NCI-H2196 (cell line): ENCODE data around the gene TCF7.

ENCODE experiments used
- DNase-seq: peaks from one replicate; lab custom pipeline; 2025; ENCODE audit not compliant: unreplicated experiment; lab: John Stamatoyannopoulos, UW

Gene TCF7

GRCh38 chr5:134129411-134130238, 15.1 kb downstream of the TCF7 start:
- no peak for DNase-seq

- no peak for DNase-seq
These were observed 15.9 kb downstream of the TCF7 start for GRCh38 chr5:134130239-134130945.

- DNase-seq = no peak
These were observed 16.7 kb downstream of the TCF7 start for GRCh38 chr5:134131165-134131564.

- no peak for DNase-seq
These were observed 17.3 kb downstream of the TCF7 start for GRCh38 chr5:134131578-134132350.

- DNase-seq = no peak
These were observed 18.1 kb downstream of the TCF7 start for GRCh38 chr5:134132372-134133187.

GRCh38 chr5:134133188-134133994, 18.9 kb downstream of the TCF7 start:
- DNase-seq = no peak

GRCh38 chr5:134133995-134134541, 19.6 kb downstream of the TCF7 start:
- no peak for DNase-seq

GRCh38 chr5:134135091-134135655, 20.7 kb downstream of the TCF7 start:
- DNase-seq = no peak

- DNase-seq = no peak
These were observed 21.7 kb downstream of the TCF7 start for GRCh38 chr5:134136221-134136631.

GRCh38 chr5:134136771-134137170, 22.3 kb downstream of the TCF7 start:
- no peak for DNase-seq

GRCh38 chr5:134138416-134139376, 24.2 kb downstream of the TCF7 start:
- DNase-seq = no peak

GRCh38 chr5:134139377-134139851, 24.9 kb downstream of the TCF7 start:
- no peak for DNase-seq

GRCh38 chr5:134139891-134140469, 25.5 kb downstream of the TCF7 start:
- no peak for DNase-seq

- DNase-seq = peak; percentile 77
These were observed 26.2 kb downstream of the TCF7 start for GRCh38 chr5:134140530-134141201.

GRCh38 chr5:134141331-134142050, 27.0 kb downstream of the TCF7 start:
- no peak for DNase-seq

- no peak for DNase-seq
These were observed 27.6 kb downstream of the TCF7 start for GRCh38 chr5:134142052-134142451.
